Measurements from ENCODE around the gene RRAGD. TPM values are rescaled to one million over a fixed set of nuclear protein-coding genes. Genes with fewer than 3 reads are reported as not detected.
"Not testable (repeated sequence)": the region's sequence is repeated elsewhere in the genome, so short reads cannot be mapped to it uniquely, and the experiment has no call there.

Gene RRAGD
- total and polyA plus RNA-seq, 3 experiments from 2014 or later = 1.4 to 8.7 (median 7.3) TPM

DNA sequence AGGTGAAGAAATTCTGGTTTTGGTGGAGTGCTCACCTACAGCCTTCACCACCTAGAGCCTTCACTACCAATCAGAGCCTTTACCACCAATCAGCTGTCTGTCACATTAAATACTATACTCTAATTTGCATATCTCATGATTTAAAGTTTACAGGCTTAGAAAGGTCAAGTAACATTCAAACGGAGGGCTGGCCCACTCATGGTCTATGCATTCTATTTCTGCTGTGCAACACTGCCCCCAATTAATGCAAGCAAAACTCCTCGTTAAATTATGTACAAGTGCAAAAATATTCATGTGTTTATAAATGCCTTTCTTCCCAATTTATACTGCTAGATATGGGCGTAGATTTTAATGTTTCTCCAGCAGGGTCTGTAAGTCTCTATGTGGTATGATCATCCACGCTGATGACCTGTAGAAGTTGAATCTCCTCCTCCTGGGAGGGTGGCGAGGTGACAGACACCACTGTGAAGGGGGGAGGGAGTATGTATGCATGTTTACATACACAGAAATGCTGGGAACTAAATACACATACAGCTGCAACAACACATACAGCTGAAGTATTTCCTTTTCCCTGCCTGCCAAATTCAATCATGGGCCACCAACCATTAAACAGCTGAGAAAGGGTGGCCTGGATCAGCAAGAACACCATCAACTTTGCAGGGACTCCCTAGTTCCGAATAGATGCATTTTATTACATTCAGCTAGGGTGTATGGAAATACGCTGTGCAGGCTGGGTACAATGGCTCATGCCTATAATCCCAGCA is 13.1 kb downstream of the RRAGD start:
- no peak overlapping the region for H3K27ac Mint-ChIP-seq
- no peaks in the 10 kb centered on the region for H3K36me3 ChIP-seq (ENCODE audit: insufficient read depth, low read length)
- H3K4me3 Mint-ChIP-seq = no peak overlapping the region
- H3K27me3 ChIP-seq (ENCODE audit: insufficient read depth, low read length, poor library complexity, severe bottlenecking) = no peaks in the 10 kb centered on the region
- H3K36me3 Mint-ChIP-seq = no peaks in the 10 kb centered on the region
- no peaks in the 10 kb centered on the region for H3K9me3 ChIP-seq (ENCODE audit: low read length)
- H3K4me1 ChIP-seq (ENCODE audit: insufficient read depth, low read length) = no peaks in the 10 kb centered on the region
- no peak overlapping the region for H3K27ac ChIP-seq (ENCODE audit: low read depth, low read length)
- POLR2A ChIA-PET = no interaction called here
- H3K9me3 Mint-ChIP-seq = no peaks in the 10 kb centered on the region
- H3K4me1 Mint-ChIP-seq = no peaks in the 10 kb centered on the region
- H3K4me3 ChIP-seq (ENCODE audit: low read length) = no peak overlapping the region
- DNase-seq = no peak
- CTCF ChIA-PET = interaction anchor here (0.8 kb wide), 1 partner anchor 27 kb away, joined by 3 read pairs; no protein-coding TSS in a partner anchor
- H3K27me3 Mint-ChIP-seq = peaks cover 0 to 4% of the 10 kb centered on the region in 2 donors

- H3K9me3 ChIP-seq (ENCODE audit: low read length); H3K4me3 Mint-ChIP-seq; H3K4me3 ChIP-seq (ENCODE audit: low read length); POLR2A ChIA-PET; H3K27ac ChIP-seq (ENCODE audit: low read depth, low read length); H3K27me3 Mint-ChIP-seq; H3K4me1 ChIP-seq (ENCODE audit: insufficient read depth, low read length); H3K36me3 Mint-ChIP-seq; H3K9me3 Mint-ChIP-seq; H3K27me3 ChIP-seq (ENCODE audit: insufficient read depth, low read length, poor library complexity, severe bottlenecking); H3K27ac Mint-ChIP-seq; H3K36me3 ChIP-seq (ENCODE audit: insufficient read depth, low read length); H3K4me1 Mint-ChIP-seq; DNase-seq: not testable (repeated sequence)
- CTCF ChIA-PET = interaction anchor here (0.6 to 0.8 kb wide), 2 partner anchors 26 to 572 kb away, joined by 3 read pairs; no protein-coding TSS in a partner anchor
Observed at GRCh38 chr6:89397884-89398283, 14.2 kb downstream of the RRAGD start.

DNA sequence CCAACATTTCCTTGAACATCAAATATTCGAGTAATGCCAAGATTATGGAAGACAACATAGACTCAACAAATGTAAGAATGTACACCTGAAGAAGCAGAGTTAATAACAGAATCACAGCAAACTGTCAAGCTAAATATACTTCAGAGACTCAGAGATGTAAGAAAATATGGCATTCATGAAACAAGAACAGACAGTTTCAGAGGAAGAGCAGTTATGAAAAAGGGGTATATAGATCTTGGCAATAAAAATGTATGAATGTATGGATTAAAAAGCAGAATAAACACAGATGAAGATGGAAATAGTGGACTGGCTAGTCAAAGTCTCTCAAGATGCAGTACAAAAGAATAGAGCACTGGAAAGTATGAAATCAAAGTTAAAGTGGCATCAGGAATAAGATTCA is 18.4 kb downstream of the RRAGD start:
- Histone ChIP-seq H3K36me3 (ENCODE audit: insufficient read depth, low read length) (no peaks in the 10 kb centered on the region), H3K9me3 (ENCODE audit: low read length) (no peaks in the 10 kb centered on the region), H3K27me3 (ENCODE audit: insufficient read depth, low read length, poor library complexity, severe bottlenecking) (no peaks in the 10 kb centered on the region), H3K4me1 (ENCODE audit: insufficient read depth, low read length) (no peaks in the 10 kb centered on the region), H3K27ac (ENCODE audit: low read depth, low read length) (no peak overlapping the region), H3K4me3 (ENCODE audit: low read length) (no peak overlapping the region)
- Mint-ChIP-seq H3K27me3 (peaks cover 5 to 7% of the 10 kb centered on the region in 2 donors), H3K9me3 (peaks cover 0 to 8% (median 4%) of the 10 kb centered on the region in 5 donors), H3K36me3 (peaks cover 0 to 14% (median 6%) of the 10 kb centered on the region in 3 donors), H3K4me1 (no peaks in the 10 kb centered on the region), H3K27ac (no peak overlapping the region), H3K4me3 (no peak overlapping the region)
- CTCF ChIA-PET = no interaction called here
- DNase-seq = no peak
- POLR2A ChIA-PET = no interaction called here

- DNase-seq = no peak
- Mint-ChIP-seq H3K27ac (no peak overlapping the region), H3K27me3 (peaks cover 5 to 8% of the 10 kb centered on the region in 2 donors), H3K36me3 (peaks cover 0 to 14% (median 6%) of the 10 kb centered on the region in 3 donors), H3K4me3 (no peak overlapping the region), H3K4me1 (no peaks in the 10 kb centered on the region), H3K9me3 (peaks cover 0 to 8% (median 4%) of the 10 kb centered on the region in 5 donors)
- no peak overlapping the region for H3K4me3 ChIP-seq (ENCODE audit: low read length)
- ChIA-PET POLR2A (no interaction called here), CTCF (no interaction called here)
- no peaks in the 10 kb centered on the region for H3K27me3 ChIP-seq (ENCODE audit: insufficient read depth, low read length, poor library complexity, severe bottlenecking)
- no peaks in the 10 kb centered on the region for H3K4me1 ChIP-seq (ENCODE audit: insufficient read depth, low read length)
- H3K27ac ChIP-seq (ENCODE audit: low read depth, low read length) = no peak overlapping the region
- no peaks in the 10 kb centered on the region for H3K9me3 ChIP-seq (ENCODE audit: low read length)
- no peaks in the 10 kb centered on the region for H3K36me3 ChIP-seq (ENCODE audit: insufficient read depth, low read length)
Observed at GRCh38 chr6:89392823-89393222, 19.2 kb downstream of the RRAGD start.

GRCh38 chr6:89388846-89389245 is 23.2 kb downstream of the RRAGD start:
- ChIA-PET CTCF (interaction anchor here (0.8 to 0.9 kb wide), 2 partner anchors 17 kb away, joined by 3 read pairs; no protein-coding TSS in a partner anchor), POLR2A (interaction anchor here (0.6 kb wide), 1 partner anchor 24 kb away, joined by 3 read pairs; no protein-coding TSS in a partner anchor)
- Histone ChIP-seq H3K4me1 (ENCODE audit: insufficient read depth, low read length) (no peaks in the 10 kb centered on the region), H3K27me3 (ENCODE audit: insufficient read depth, low read length, poor library complexity, severe bottlenecking) (no peaks in the 10 kb centered on the region), H3K9me3 (ENCODE audit: low read length) (no peaks in the 10 kb centered on the region), H3K4me3 (ENCODE audit: low read length) (no peak overlapping the region), H3K36me3 (ENCODE audit: insufficient read depth, low read length) (no peaks in the 10 kb centered on the region), H3K27ac (ENCODE audit: low read depth, low read length) (no peak overlapping the region)
- Mint-ChIP-seq H3K9me3 (peaks cover 0 to 7% (median 4%) of the 10 kb centered on the region in 5 donors), H3K4me3 (no peak overlapping the region), H3K4me1 (no peaks in the 10 kb centered on the region), H3K27me3 (peaks cover 4 to 8% of the 10 kb centered on the region in 2 donors), H3K27ac (no peak overlapping the region), H3K36me3 (peaks cover 0 to 13% (median 6%) of the 10 kb centered on the region in 3 donors)
- DNase-seq = no peak

DNA sequence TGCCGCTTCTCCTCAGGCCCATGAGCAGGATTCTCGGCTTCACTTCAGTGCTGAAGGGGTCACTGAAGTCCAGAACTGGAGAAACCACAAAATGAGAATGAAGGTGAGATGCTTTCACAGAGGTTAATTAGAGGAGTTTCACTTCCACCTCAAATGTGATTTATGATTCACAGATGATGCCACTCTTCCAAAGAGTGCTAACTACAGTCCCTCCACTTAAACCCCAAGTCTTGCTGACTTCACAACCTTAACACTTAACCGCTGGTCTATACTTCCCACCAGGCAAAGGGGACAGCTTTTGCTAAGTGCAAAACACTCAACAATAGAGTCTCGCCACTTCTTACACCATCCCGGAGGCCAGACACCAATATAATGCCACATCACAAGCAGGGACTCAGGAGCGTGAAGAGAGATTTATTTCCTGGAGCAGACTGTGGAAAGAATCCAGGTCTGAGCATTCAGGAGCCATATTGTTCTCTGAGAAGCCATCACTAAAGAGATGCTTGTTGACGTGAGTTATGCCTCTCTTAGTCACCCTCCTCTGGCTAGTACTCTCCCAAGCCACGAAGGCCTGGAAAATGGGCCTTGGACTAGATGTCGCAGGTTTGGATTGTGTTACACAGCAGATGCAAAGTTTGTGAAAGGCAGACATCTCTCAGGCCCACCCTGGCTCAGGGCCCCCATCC is 24.4 kb downstream of the RRAGD start:
- Histone ChIP-seq H3K4me1 (ENCODE audit: insufficient read depth, low read length) (no peaks in the 10 kb centered on the region), H3K27me3 (ENCODE audit: insufficient read depth, low read length, poor library complexity, severe bottlenecking) (no peaks in the 10 kb centered on the region), H3K36me3 (ENCODE audit: insufficient read depth, low read length) (no peaks in the 10 kb centered on the region), H3K4me3 (ENCODE audit: low read length) (no peak overlapping the region), H3K9me3 (ENCODE audit: low read length) (no peaks in the 10 kb centered on the region), H3K27ac (ENCODE audit: low read depth, low read length) (no peak overlapping the region)
- ChIA-PET POLR2A (interaction anchor here (1.0 kb wide), 1 partner anchor 8 kb away, joined by 3 read pairs; no protein-coding TSS in a partner anchor), CTCF (interaction anchor here (0.9 kb wide), 1 partner anchor 16 kb away, joined by 3 read pairs; no protein-coding TSS in a partner anchor)
- H3K27me3 Mint-ChIP-seq = peaks cover 3 to 11% of the 10 kb centered on the region in 2 donors
- no peak overlapping the region for H3K4me3 Mint-ChIP-seq
- peak overlapping the region in 1 of 8 donors; percentile 64 for H3K27ac Mint-ChIP-seq
- H3K9me3 Mint-ChIP-seq = peaks cover 0 to 2% (median 0%) of the 10 kb centered on the region in 5 donors
- DNase-seq = no peak
- peaks cover 0 to 4% (median 0%) of the 10 kb centered on the region in 3 donors for H3K36me3 Mint-ChIP-seq
- no peaks in the 10 kb centered on the region for H3K4me1 Mint-ChIP-seq

DNA sequence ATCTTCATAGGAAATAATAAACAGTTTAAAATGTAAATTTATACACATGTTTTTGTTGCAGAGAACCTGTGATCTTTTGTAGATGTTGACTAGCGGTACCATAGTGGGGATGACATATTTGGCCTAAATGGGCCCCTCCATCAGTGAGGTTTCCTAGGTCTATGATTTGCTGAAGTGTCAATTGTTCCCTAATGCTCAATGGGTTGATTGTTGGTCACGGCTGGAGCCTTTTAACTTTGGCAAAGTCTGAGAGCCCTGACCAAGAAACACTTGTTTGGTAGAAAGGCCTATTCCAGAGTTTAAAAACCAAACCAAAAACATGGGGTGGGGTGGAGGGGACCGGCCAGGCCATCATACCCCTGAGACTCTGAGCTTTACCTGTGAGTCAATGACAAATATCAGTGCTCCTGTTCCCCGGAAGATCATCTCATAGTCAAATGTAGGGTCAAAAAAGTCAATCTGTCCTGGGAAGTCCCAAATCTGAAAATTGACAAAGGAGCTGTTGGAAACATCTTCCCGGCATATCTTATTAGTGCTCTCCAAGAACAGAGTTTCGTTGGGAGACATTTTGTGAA is 25.1 kb downstream of the RRAGD start:
- Histone ChIP-seq H3K9me3 (ENCODE audit: low read length) (no peaks in the 10 kb centered on the region), H3K27me3 (ENCODE audit: insufficient read depth, low read length, poor library complexity, severe bottlenecking) (no peaks in the 10 kb centered on the region), H3K27ac (ENCODE audit: low read depth, low read length) (no peak overlapping the region), H3K4me3 (ENCODE audit: low read length) (no peak overlapping the region), H3K4me1 (ENCODE audit: insufficient read depth, low read length) (no peaks in the 10 kb centered on the region), H3K36me3 (ENCODE audit: insufficient read depth, low read length) (no peaks in the 10 kb centered on the region)
- Mint-ChIP-seq H3K4me1 (no peaks in the 10 kb centered on the region), H3K9me3 (peaks cover 0 to 2% (median 0%) of the 10 kb centered on the region in 5 donors), H3K27ac (no peak overlapping the region), H3K4me3 (no peak overlapping the region), H3K36me3 (peaks cover 0 to 4% (median 0%) of the 10 kb centered on the region in 3 donors), H3K27me3 (peaks cover 3 to 11% of the 10 kb centered on the region in 2 donors)
- no peak for DNase-seq
- ChIA-PET CTCF (no interaction called here), POLR2A (no interaction called here)

DNA sequence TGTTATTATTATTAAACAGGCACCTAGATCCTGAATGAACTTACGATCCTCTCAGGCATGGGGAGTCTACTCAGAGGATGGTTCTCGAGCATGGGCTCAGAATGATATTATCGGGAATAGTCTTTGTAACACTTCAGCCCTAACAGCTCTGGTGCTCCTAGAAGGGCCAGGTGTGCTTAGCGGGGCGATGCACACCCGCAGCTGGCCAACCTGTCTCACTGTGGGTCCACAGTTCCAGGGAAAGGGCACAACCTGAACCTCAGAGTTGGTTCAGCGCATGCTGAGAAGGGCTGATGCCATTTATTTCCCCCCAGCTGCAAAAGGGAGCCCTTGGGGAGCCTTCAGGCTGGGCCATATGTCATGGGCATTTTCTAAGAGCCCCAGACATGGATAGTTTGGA is 26.2 kb downstream of the RRAGD start:
- H3K27me3 Mint-ChIP-seq = peaks cover 3 to 11% of the 10 kb centered on the region in 2 donors
- POLR2A ChIA-PET = no interaction called here

More for the DNA sequence above, 26.2 kb downstream of the RRAGD start:
- CTCF ChIA-PET = interaction anchor here (1.5 kb wide), 1 partner anchor 14 kb away, joined by 4 read pairs; no protein-coding TSS in a partner anchor
- peaks cover 0 to 2% (median 0%) of the 10 kb centered on the region in 3 donors for H3K36me3 Mint-ChIP-seq
- Histone ChIP-seq H3K4me3 (ENCODE audit: low read length) (no peak overlapping the region), H3K36me3 (ENCODE audit: insufficient read depth, low read length) (no peaks in the 10 kb centered on the region), H3K9me3 (ENCODE audit: low read length) (no peaks in the 10 kb centered on the region), H3K4me1 (ENCODE audit: insufficient read depth, low read length) (no peaks in the 10 kb centered on the region), H3K27ac (ENCODE audit: low read depth, low read length) (no peak overlapping the region), H3K27me3 (ENCODE audit: insufficient read depth, low read length, poor library complexity, severe bottlenecking) (no peaks in the 10 kb centered on the region)
- H3K9me3 Mint-ChIP-seq = peaks cover 0 to 2% (median 0%) of the 10 kb centered on the region in 5 donors
- DNase-seq = no peak
- H3K27ac Mint-ChIP-seq = no peak overlapping the region
- H3K4me3 Mint-ChIP-seq = no peak overlapping the region
- H3K4me1 Mint-ChIP-seq = no peaks in the 10 kb centered on the region
